HepG2 (cell line): ENCODE measurements around the gene LRRC45. TPM values are rescaled to one million over a fixed set of nuclear protein-coding genes. Genes with fewer than 3 reads are reported as not detected.
A peak's percentile ranks its signal among the peaks of the same experiment; 100 is the strongest.

Experiments used
- ATAC-seq: fragments of 200-7000 bp; cut with Tn5 transposase; 3 replicates; pipeline ENCODE4 v1.9.1; 2020; ENCODE audit warnings: mild to moderate bottlenecking, moderate library complexity
- BruUV-seq: library from RNA; stranded (reverse); fragments of 400-500 nt; replicated peaks from 2 replicates; lab custom pipeline; 2021; lab: Mats Ljungman, UMichigan
- CTCF ChIA-PET: fragments of 300-600 bp; formaldehyde crosslinking; extraction: SDS; loops from one replicate; lab custom pipeline; 2021; ENCODE audit warnings: low total read pairs, inconsistent platforms, low intra/inter-chr PET ratio; lab: Yijun Ruan, JAX
- POLR2A ChIA-PET: fragments of 350-600 bp; sonication (Branson Sonifier 250); formaldehyde crosslinking; loops from one replicate; lab custom pipeline; 2020; ENCODE audit warnings: antibody characterized with exemption, inconsistent platforms; lab: Yijun Ruan, JAX
- DNase-seq: peaks from one replicate; pipeline ENCODE4 v3.0.0-alpha.2; 2015; ENCODE audit warnings: low spot score
- FAIRE-seq: peaks from 3 replicates; lab custom pipeline; 2011; peaks lifted over from hg19 to GRCh38; lab: Jason Lieb, UNC
- H2AFZ ChIP-seq: one replicate; pipeline ENCODE4 v1.6.1; 2011; ENCODE audit warnings: low read length, inconsistent platforms
- H3K27ac ChIP-seq: fragments of 300-600 bp; 3 replicates; pipeline ENCODE4 v1.8.0; 2011; ENCODE audit warnings: mixed run types, mild to moderate bottlenecking, mixed read lengths, low read length, inconsistent platforms; ENCODE audit not compliant: insufficient read depth; ENCODE audit errors: extremely low read length
- H3K27me3 ChIP-seq, 2 experiments: fragments of 200-600 bp in 1 of 2; 2 replicates in 1 of 2; 3 replicates in 1 of 2; pipeline versions ENCODE4 v1.6.0 to v1.8.0; 2011; ENCODE audit warnings: low read length in 2 of 2, mild to moderate bottlenecking in 2 of 2, moderate library complexity in 2 of 2, inconsistent platforms in 1 of 2; ENCODE audit not compliant: insufficient read depth in 2 of 2, control insufficient read depth in 1 of 2
- H3K36me3 ChIP-seq, 2 experiments: fragments of 200-600 bp in 1 of 2; replicated peaks in 1 of 2; 2 replicates in 1 of 2; 3 replicates in 1 of 2; pipeline versions ENCODE4 v1.5.1 to v1.8.0; 2011; ENCODE audit warnings: low read length in 2 of 2, inconsistent platforms in 1 of 2; ENCODE audit not compliant: insufficient read depth in 2 of 2, control insufficient read depth in 1 of 2
- H3K4me1 ChIP-seq: 2 replicates; pipeline ENCODE4 v1.5.1; 2012; ENCODE audit warnings: low read length, inconsistent platforms; ENCODE audit not compliant: insufficient read depth
- H3K4me2 ChIP-seq: 2 replicates; pipeline ENCODE4 v1.6.0; 2011; ENCODE audit warnings: low read depth, low read length, inconsistent platforms
- H3K4me3 ChIP-seq, 3 experiments: fragments of 200-600 bp in 1 of 3; sonication (generic), shearing (Covaris generic) in 1 of 3; replicated peaks in 1 of 3; 2 replicates each; pipeline ENCODE4 v1.5.1; 2011 to 2016; ENCODE audit warnings: low read length in 3 of 3, inconsistent platforms in 2 of 3, low read depth in 2 of 3, mild to moderate bottlenecking in 2 of 3, control low read depth in 1 of 3, mixed read lengths in 1 of 3; ENCODE audit not compliant: insufficient read depth in 1 of 3
- H3K79me2 ChIP-seq: one replicate; pipeline ENCODE4 v1.6.1; 2011; ENCODE audit warnings: low read length, inconsistent platforms; ENCODE audit not compliant: insufficient read depth
- H3K9ac ChIP-seq: 2 replicates; pipeline ENCODE4 v1.6.0; 2011; ENCODE audit warnings: mild to moderate bottlenecking, low read depth, low read length, inconsistent platforms; ENCODE audit not compliant: insufficient read depth
- H3K9me3 ChIP-seq: 2 replicates; pipeline ENCODE4 v1.5.1; 2012; ENCODE audit warnings: mild to moderate bottlenecking, low read length
- H4K20me1 ChIP-seq: 2 replicates; pipeline ENCODE4 v1.6.0; 2011; ENCODE audit warnings: inconsistent platforms, mild to moderate bottlenecking, low read length, moderate library complexity; ENCODE audit not compliant: insufficient read depth
- AGO2 ChIP-seq: fragments of 200-400 bp; formaldehyde crosslinking; optimal IDR thresholded peaks from 2 replicates; pipeline ENCODE3; 2017; ENCODE audit warnings: mild to moderate bottlenecking, low read depth, low read length, moderate library complexity
- AKAP8 ChIP-seq: sonication (generic); formaldehyde crosslinking; IDR thresholded peaks from 2 replicates; pipeline ENCODE4 v1.5.1; 2020; ENCODE audit warnings: mild to moderate bottlenecking, missing genetic modification reagents
- ARNT2 ChIP-seq: sonication (generic); formaldehyde crosslinking; IDR thresholded peaks from 2 replicates; pipeline ENCODE4 v1.8.0; 2022; ENCODE audit warnings: mild to moderate bottlenecking, low read depth, missing genetic modification reagents, moderate library complexity
- HNRNPL ChIP-seq: fragments of 200-400 bp; formaldehyde crosslinking; IDR thresholded peaks from 2 replicates; pipeline ENCODE4 v1.6.1; 2017; ENCODE audit warnings: mild to moderate bottlenecking, low read depth, low read length
- IKZF5 ChIP-seq: IDR thresholded peaks from 2 replicates; pipeline ENCODE4 v1.6.1; 2018; ENCODE audit warnings: missing genetic modification reagents, mild to moderate bottlenecking, missing compliant biosample characterization
- PCBP1 ChIP-seq: fragments of 200-400 bp; formaldehyde crosslinking; IDR thresholded peaks from 2 replicates; pipeline ENCODE4 v1.6.1; 2017; ENCODE audit warnings: mild to moderate bottlenecking, low read depth, low read length, borderline replicate concordance
- POLR2G ChIP-seq: fragments of 200-400 bp; formaldehyde crosslinking; IDR thresholded peaks from 2 replicates; pipeline ENCODE4 v1.6.1; 2018; ENCODE audit warnings: mild to moderate bottlenecking, low read depth, low read length, moderate library complexity
- RBFOX2 ChIP-seq: fragments of 200-400 bp; formaldehyde crosslinking; IDR thresholded peaks from 2 replicates; pipeline ENCODE4 v1.6.1; 2017; ENCODE audit warnings: low read depth, mild to moderate bottlenecking, low read length
- RORA ChIP-seq: sonication (generic); formaldehyde crosslinking; IDR thresholded peaks from 2 replicates; pipeline ENCODE4 v1.5.0; 2020; ENCODE audit warnings: mild to moderate bottlenecking, missing genetic modification reagents, moderate library complexity
- WGBS: methylation state at CpG from one replicate; pipeline ENCODE4 v1.1.6; 2017; ENCODE audit warnings: low lambda C conversion rate; 5-methylcytosine and 5-hydroxymethylcytosine counted together
- in situ Hi-C: cut with HindIII; loops from 2 replicates; pipeline ENCODE4 v1.10.0; 2017; ENCODE audit warnings: low pct_unique_long_range_greater_than_20kb; ENCODE audit not compliant: extremely low pct_ligation_motif_present
- intact Hi-C: fragments of 100-400 bp; cut with micrococcal nuclease; formaldehyde crosslinking; loops from one replicate; pipeline ENCODE4 v1.10.0; 2022; ENCODE audit not compliant: unreplicated experiment
- polyA plus RNA-seq, 8 experiments: library from polyadenylated mRNA; depleted of rRNA in 3 of 8; stranded (reverse) in 7 of 8; unstranded in 1 of 8; fragments of >200 nt; fragmentation: Illumina TruSeq in 4 of 8; extraction: Trizol in 4 of 8; gene quantifications; 2 replicates each; pipeline versions ENCODE4 v1.2.1 to v1.2.3, GENCODE V29; 2011 to 2016; ENCODE audit warnings: low read depth in 4 of 8, missing spikeins in 1 of 8, mixed read lengths in 1 of 8; ENCODE audit not compliant: insufficient read depth in 1 of 8
- total RNA-seq, 5 experiments: library from RNA; depleted of rRNA; stranded (reverse); fragments of >200 nt; fragmentation: Illumina TruSeq; extraction: Trizol; gene quantifications; 2 replicates each; pipeline ENCODE4 v1.2.3, GENCODE V29; 2016; ENCODE audit warnings: low read depth in 1 of 5

Gene LRRC45
- total and polyA plus RNA-seq, 2 of the 13 experiments (the other 11 are each of a cell fraction or from before 2014, with no cell fraction given), result 11.6 to 48.1 TPM

GRCh38 chr17:82010575-82011525 lies 12.3 kb upstream of the LRRC45 start:
- Histone ChIP-seq H3K4me3 (no peak overlapping the region), H4K20me1 (no peaks in the 10 kb centered on the region), H3K9me3 (no peaks in the 10 kb centered on the region), H3K36me3 (peaks cover 40 to 63% of the 10 kb centered on the region in 2 experiments), H2AFZ (no peak overlapping the region)
- in situ Hi-C loops, result no loop called here
- 0 out of 2 replicates have a peak, but pooled peaks have one; percentile 19 for TF ChIP-seq ARNT2 (CRISPR knock-in tag)
- 0 out of 2 replicates have a peak, but pooled peaks have one; percentile 17 for TF ChIP-seq PCBP1
- TF ChIP-seq AKAP8, result 0 out of 2 replicates have a peak, but pooled peaks have one; percentile 8
- peak; percentile 86 for TF ChIP-seq RBFOX2
- peak; percentile 94 for TF ChIP-seq AGO2
- TF ChIP-seq RORA (CRISPR knock-in tag), result no peak
- peak; percentile 94 for TF ChIP-seq HNRNPL
- no peak for TF ChIP-seq IKZF5 (CRISPR knock-in tag)
- peak; percentile 43; the same call in 1 of the 2 replicates for TF ChIP-seq POLR2G
- TF ChIP-seq, all 625 proteins: peak for 7
- intact Hi-C loops, result no loop called here
- 95% methylated on average over 36 of the region's 39 CpGs for WGBS
- no TSS peak for BruUV-seq
- POLR2A ChIA-PET, result interaction anchor here (1.0 to 14.1 kb wide), 6 partner anchors 9 to 52 kb away, joined by 3 to 470 read pairs (median 7); no protein-coding TSS in a partner anchor
- Histone ChIP-seq H3K9ac (peak overlapping the region; percentile 9; the same call in 1 of the 2 replicates), H3K79me2 (peaks cover 6% of the 10 kb centered on the region), H3K27ac (peak overlapping the region; percentile 68), H3K4me2 (no peak overlapping the region), H3K4me1 (peaks cover 72% of the 10 kb centered on the region), H3K27me3 (no peaks in the 10 kb centered on the region)
- CTCF ChIA-PET, result no interaction called here
- ATAC-seq (no peak), FAIRE-seq (no peak), DNase-seq (no peak)
